ENCODE data around the gene SHLD2.
"Not testable (repeated sequence)": the region's sequence is repeated elsewhere in the genome, so short reads cannot be mapped to it uniquely, and the experiment has no call there.

SHLD2 gene

GRCh38 chr10:87177587-87177986 lies 82.6 kb downstream of the SHLD2 start:
- not testable (repeated sequence) for H3K4me1 ChIP-seq (ENCODE audit: control insufficient read depth, insufficient read depth, low read length, poor library complexity, severe bottlenecking); H3K4me3 ChIP-seq (ENCODE audit: extremely low read depth, insufficient read depth, low read length, poor library complexity, severe bottlenecking); H3K9me3 ChIP-seq (ENCODE audit: control insufficient read depth, low read length); H3K27ac ChIP-seq (ENCODE audit: low read depth, low read length, severe bottlenecking)
- no CpG with 5 or more reads among the region's 3 CpGs for WGBS, 2 experiments (ENCODE audit: insufficient coverage in 2 of 2)
- peaks cover 12% of the 10 kb centered on the region for H3K36me3 ChIP-seq (ENCODE audit: control insufficient read depth, insufficient read depth, low read length)

DNA sequence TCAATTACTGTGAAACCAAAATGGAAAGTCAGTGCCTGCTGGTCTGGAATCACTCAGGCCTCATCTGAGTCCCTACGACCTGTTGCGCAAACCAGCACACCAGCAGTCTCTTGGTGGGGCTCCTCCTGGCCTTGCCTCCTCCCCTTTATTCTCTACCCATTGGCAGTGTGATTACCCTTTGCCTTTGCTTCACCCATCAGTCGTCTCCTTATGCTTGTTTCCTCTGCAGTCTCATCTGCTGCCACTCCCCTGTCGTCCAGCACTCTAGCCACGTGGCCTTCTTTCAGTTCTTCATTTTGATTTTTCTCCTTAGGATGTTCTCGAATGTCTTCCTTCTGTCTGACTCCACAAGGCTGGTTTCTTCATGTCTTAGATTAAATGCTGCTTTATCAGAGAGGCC lies 89.4 kb downstream of the SHLD2 start:
- H3K27ac ChIP-seq (ENCODE audit: low read depth, low read length, severe bottlenecking); H3K4me1 ChIP-seq (ENCODE audit: control insufficient read depth, insufficient read depth, low read length, poor library complexity, severe bottlenecking); H3K4me3 ChIP-seq (ENCODE audit: extremely low read depth, insufficient read depth, low read length, poor library complexity, severe bottlenecking); H3K9me3 ChIP-seq (ENCODE audit: control insufficient read depth, low read length): not testable (repeated sequence)
- peaks cover 21% of the 10 kb centered on the region for H3K36me3 ChIP-seq (ENCODE audit: control insufficient read depth, insufficient read depth, low read length)
- WGBS, 2 experiments (ENCODE audit: insufficient coverage in 2 of 2): 83 to 95% methylated on average over 4 to 5 of the region's 6 CpGs

GRCh38 chr10:87186016-87186415 lies 91.0 kb downstream of the SHLD2 start:
- peaks cover 21% of the 10 kb centered on the region for H3K36me3 ChIP-seq (ENCODE audit: control insufficient read depth, insufficient read depth, low read length)
- not testable (repeated sequence) for H3K4me3 ChIP-seq (ENCODE audit: extremely low read depth, insufficient read depth, low read length, poor library complexity, severe bottlenecking); H3K4me1 ChIP-seq (ENCODE audit: control insufficient read depth, insufficient read depth, low read length, poor library complexity, severe bottlenecking); H3K9me3 ChIP-seq (ENCODE audit: control insufficient read depth, low read length); H3K27ac ChIP-seq (ENCODE audit: low read depth, low read length, severe bottlenecking)
- WGBS, 2 experiments (ENCODE audit: insufficient coverage in 2 of 2): no CpG with 5 or more reads among the region's 4 CpGs

- WGBS, 2 experiments (ENCODE audit: insufficient coverage in 2 of 2): no CpG with 5 or more reads among the region's 3 CpGs
- not testable (repeated sequence) for H3K4me3 ChIP-seq (ENCODE audit: extremely low read depth, insufficient read depth, low read length, poor library complexity, severe bottlenecking)
Observed at GRCh38 chr10:87187573-87187972, 92.6 kb downstream of the SHLD2 start.

DNA sequence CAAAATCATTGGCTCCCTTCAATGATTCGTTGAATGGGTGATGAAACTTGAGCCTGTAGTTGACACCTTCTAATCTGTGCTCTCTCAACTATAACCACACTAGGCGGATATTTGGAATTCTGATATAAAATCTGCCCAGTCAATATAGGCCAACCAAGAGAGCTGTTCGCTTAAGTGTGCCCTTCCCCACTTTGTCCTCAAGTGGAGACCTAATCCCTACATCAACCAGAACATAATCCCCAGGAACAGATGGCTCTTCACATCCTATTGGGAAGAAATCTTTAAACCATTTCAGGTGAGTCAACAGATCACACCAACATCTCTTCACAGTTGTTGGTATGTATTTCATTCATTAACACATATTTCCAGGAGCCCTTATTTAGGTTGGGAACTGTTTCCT lies 96.8 kb downstream of the SHLD2 start:
- not testable (repeated sequence) for H3K4me3 ChIP-seq (ENCODE audit: extremely low read depth, insufficient read depth, low read length, poor library complexity, severe bottlenecking); H3K9me3 ChIP-seq (ENCODE audit: control insufficient read depth, low read length); H3K4me1 ChIP-seq (ENCODE audit: control insufficient read depth, insufficient read depth, low read length, poor library complexity, severe bottlenecking); H3K27ac ChIP-seq (ENCODE audit: low read depth, low read length, severe bottlenecking)
- WGBS, 2 experiments (ENCODE audit: insufficient coverage in 2 of 2): 70 to 88% methylated on average over 1 to 2 of the region's 3 CpGs
- H3K36me3 ChIP-seq (ENCODE audit: control insufficient read depth, insufficient read depth, low read length): peaks cover 15% of the 10 kb centered on the region

More at GRCh38 chr10:87187573-87187972, 92.6 kb downstream of the SHLD2 start:
- peaks cover 16% of the 10 kb centered on the region for H3K36me3 ChIP-seq (ENCODE audit: control insufficient read depth, insufficient read depth, low read length)
- not testable (repeated sequence) for H3K4me1 ChIP-seq (ENCODE audit: control insufficient read depth, insufficient read depth, low read length, poor library complexity, severe bottlenecking); H3K9me3 ChIP-seq (ENCODE audit: control insufficient read depth, low read length); H3K27ac ChIP-seq (ENCODE audit: low read depth, low read length, severe bottlenecking)

- not testable (repeated sequence) for H3K9me3 ChIP-seq (ENCODE audit: control insufficient read depth, low read length); H3K4me3 ChIP-seq (ENCODE audit: extremely low read depth, insufficient read depth, low read length, poor library complexity, severe bottlenecking); H3K27ac ChIP-seq (ENCODE audit: low read depth, low read length, severe bottlenecking); H3K36me3 ChIP-seq (ENCODE audit: control insufficient read depth, insufficient read depth, low read length); H3K4me1 ChIP-seq (ENCODE audit: control insufficient read depth, insufficient read depth, low read length, poor library complexity, severe bottlenecking)
- 98 to 100% methylated on average over 3 to 5 of the region's 6 CpGs for WGBS, 2 experiments (ENCODE audit: insufficient coverage in 2 of 2)
Observed at GRCh38 chr10:87200924-87201323, 105.9 kb downstream of the SHLD2 start.

- H3K27ac ChIP-seq (ENCODE audit: low read depth, low read length, severe bottlenecking); H3K4me1 ChIP-seq (ENCODE audit: control insufficient read depth, insufficient read depth, low read length, poor library complexity, severe bottlenecking); H3K9me3 ChIP-seq (ENCODE audit: control insufficient read depth, low read length); H3K4me3 ChIP-seq (ENCODE audit: extremely low read depth, insufficient read depth, low read length, poor library complexity, severe bottlenecking); H3K36me3 ChIP-seq (ENCODE audit: control insufficient read depth, insufficient read depth, low read length): not testable (repeated sequence)
- no CpG with 5 or more reads among the region's 4 CpGs for WGBS, 2 experiments (ENCODE audit: insufficient coverage in 2 of 2)
Observed at GRCh38 chr10:87204801-87205200, 109.8 kb downstream of the SHLD2 start.

DNA sequence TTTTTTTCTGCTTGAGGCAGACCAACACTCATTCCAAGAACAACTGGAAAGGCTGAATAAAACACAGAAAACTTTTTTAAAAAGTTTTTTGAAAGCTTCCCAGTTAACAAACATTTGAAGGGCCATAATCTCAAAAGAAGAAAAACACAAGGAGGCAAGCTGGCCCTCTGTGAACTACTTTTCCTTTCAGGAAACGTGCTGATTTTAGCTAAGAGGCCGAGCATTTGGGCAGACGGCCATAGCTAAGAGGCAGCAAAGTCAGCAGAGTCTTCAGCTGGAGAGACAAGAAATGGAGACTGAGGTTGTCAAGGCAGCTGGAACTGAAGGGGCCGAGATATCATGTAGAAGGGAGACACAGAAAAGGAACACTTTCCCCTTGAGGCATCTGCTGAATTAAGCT lies 111.9 kb downstream of the SHLD2 start:
- not testable (repeated sequence) for H3K4me1 ChIP-seq (ENCODE audit: control insufficient read depth, insufficient read depth, low read length, poor library complexity, severe bottlenecking); H3K4me3 ChIP-seq (ENCODE audit: extremely low read depth, insufficient read depth, low read length, poor library complexity, severe bottlenecking); H3K27ac ChIP-seq (ENCODE audit: low read depth, low read length, severe bottlenecking); H3K36me3 ChIP-seq (ENCODE audit: control insufficient read depth, insufficient read depth, low read length); H3K9me3 ChIP-seq (ENCODE audit: control insufficient read depth, low read length)
- WGBS, 2 experiments (ENCODE audit: insufficient coverage in 2 of 2): 94 to 96% methylated on average over 3 to 4 of the region's 4 CpGs

- H3K36me3 ChIP-seq (ENCODE audit: control insufficient read depth, insufficient read depth, low read length); H3K4me1 ChIP-seq (ENCODE audit: control insufficient read depth, insufficient read depth, low read length, poor library complexity, severe bottlenecking); H3K9me3 ChIP-seq (ENCODE audit: control insufficient read depth, low read length); H3K4me3 ChIP-seq (ENCODE audit: extremely low read depth, insufficient read depth, low read length, poor library complexity, severe bottlenecking); H3K27ac ChIP-seq (ENCODE audit: low read depth, low read length, severe bottlenecking): not testable (repeated sequence)
- WGBS, 2 experiments (ENCODE audit: insufficient coverage in 2 of 2): no CpG with 5 or more reads among the region's 5 CpGs
Observed at GRCh38 chr10:87210309-87210708, 115.3 kb downstream of the SHLD2 start.

DNA sequence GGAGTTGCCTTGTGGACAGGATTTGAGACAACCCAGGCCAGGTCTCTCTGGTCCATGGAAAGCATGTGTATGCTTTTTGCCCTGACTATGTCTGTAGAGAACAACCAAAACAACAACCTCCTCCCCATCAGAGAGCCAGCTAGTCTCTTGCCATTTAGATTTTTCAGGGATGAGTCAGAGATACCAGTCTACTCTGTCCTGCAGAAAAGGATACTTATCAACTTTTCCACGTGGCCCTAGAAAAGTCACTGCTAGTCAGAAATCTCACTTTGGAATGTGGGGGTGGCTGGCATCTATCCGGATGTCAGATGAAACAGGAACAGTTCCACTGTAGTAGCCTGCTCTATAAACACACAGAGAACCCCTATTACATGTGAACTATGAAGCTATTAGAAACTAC lies 116.8 kb downstream of the SHLD2 start:
- peak overlapping the region; percentile 81 for H3K27ac ChIP-seq (ENCODE audit: low read depth, low read length, severe bottlenecking)
- 20 to 33% methylated on average over 1 of the region's 2 CpGs for WGBS, 2 experiments (ENCODE audit: insufficient coverage in 2 of 2)
- H3K9me3 ChIP-seq (ENCODE audit: control insufficient read depth, low read length): not testable (repeated sequence)

GRCh38 chr10:87213150-87213765 lies 118.3 kb downstream of the SHLD2 start:
- no CpG with 5 or more reads among the region's 8 CpGs for WGBS, 2 experiments (ENCODE audit: insufficient coverage in 2 of 2)
- H3K27ac ChIP-seq (ENCODE audit: low read depth, low read length, severe bottlenecking); H3K4me3 ChIP-seq (ENCODE audit: extremely low read depth, insufficient read depth, low read length, poor library complexity, severe bottlenecking); H3K36me3 ChIP-seq (ENCODE audit: control insufficient read depth, insufficient read depth, low read length); H3K4me1 ChIP-seq (ENCODE audit: control insufficient read depth, insufficient read depth, low read length, poor library complexity, severe bottlenecking); H3K9me3 ChIP-seq (ENCODE audit: control insufficient read depth, low read length): not testable (repeated sequence)

More for the DNA sequence above, 116.8 kb downstream of the SHLD2 start:
- H3K36me3 ChIP-seq (ENCODE audit: control insufficient read depth, insufficient read depth, low read length); H3K4me3 ChIP-seq (ENCODE audit: extremely low read depth, insufficient read depth, low read length, poor library complexity, severe bottlenecking); H3K4me1 ChIP-seq (ENCODE audit: control insufficient read depth, insufficient read depth, low read length, poor library complexity, severe bottlenecking): not testable (repeated sequence)

All from mesodermal cell (in vitro differentiated cells).